Ishikawa (cell line): ENCODE data around the gene PFDN2.

Experiments used
- CEBPB ChIP-seq: IDR thresholded peaks from 2 replicates; pipeline ENCODE4 v1.6.1; 2012
- CREB1 ChIP-seq: IDR thresholded peaks from 2 replicates; pipeline ENCODE4 v1.6.1; 2012; ENCODE audit warnings: low read depth
- EGR1 ChIP-seq: IDR thresholded peaks from 2 replicates; pipeline ENCODE4 v1.6.1; 2012
- EP300 ChIP-seq: IDR thresholded peaks from 2 replicates; pipeline ENCODE4 v1.6.1; 2012; ENCODE audit warnings: borderline replicate concordance
- FOXM1 ChIP-seq: IDR thresholded peaks from 2 replicates; pipeline ENCODE4 v1.6.1; 2012; ENCODE audit warnings: low read depth, borderline replicate concordance
- RAD21 ChIP-seq: IDR thresholded peaks from 2 replicates; pipeline ENCODE4 v1.6.1; 2012; ENCODE audit warnings: low read depth
- TAF1 ChIP-seq: IDR thresholded peaks from 2 replicates; pipeline ENCODE4 v1.6.1; 2012; ENCODE audit warnings: low read depth, mild to moderate bottlenecking
- TCF12 ChIP-seq: IDR thresholded peaks from 2 replicates; pipeline ENCODE4 v1.6.1; 2012; ENCODE audit warnings: low read depth
- TEAD4 ChIP-seq: IDR thresholded peaks from 2 replicates; pipeline ENCODE4 v1.6.1; 2012
- YY1 ChIP-seq: IDR thresholded peaks from 2 replicates; pipeline ENCODE4 v1.6.1; 2012; ENCODE audit warnings: low read depth
- TF ChIP-seq, protein P1 (sequence below): IDR thresholded peaks from 2 replicates; pipeline ENCODE4 v1.6.1; 2012; ENCODE audit warnings: low read depth, mild to moderate bottlenecking
- TF ChIP-seq, protein P2 (sequence below): IDR thresholded peaks from 2 replicates; pipeline ENCODE4 v1.6.1; 2012

DNA sequence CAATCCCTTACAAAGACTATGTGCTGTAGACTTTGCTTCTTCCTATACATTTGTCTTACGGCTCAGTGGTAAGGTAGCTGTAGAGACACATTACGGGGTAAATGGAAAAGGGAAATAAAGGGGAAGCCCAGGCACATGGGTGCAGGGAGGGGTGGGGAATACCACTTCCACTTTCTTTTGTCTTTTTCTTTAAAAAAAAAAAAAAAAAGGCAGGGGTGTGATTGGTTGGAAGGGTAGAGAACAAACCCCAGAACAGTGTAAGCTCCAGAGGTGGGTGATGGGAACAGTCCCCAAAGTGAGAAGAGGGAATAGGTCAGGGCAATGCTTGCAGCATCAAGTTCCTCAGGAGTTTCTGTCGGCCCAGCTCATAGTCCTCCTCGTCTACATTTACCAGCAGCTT lies 4.0 kb upstream of the PFDN2 start:
- TF ChIP-seq, protein P1, sequence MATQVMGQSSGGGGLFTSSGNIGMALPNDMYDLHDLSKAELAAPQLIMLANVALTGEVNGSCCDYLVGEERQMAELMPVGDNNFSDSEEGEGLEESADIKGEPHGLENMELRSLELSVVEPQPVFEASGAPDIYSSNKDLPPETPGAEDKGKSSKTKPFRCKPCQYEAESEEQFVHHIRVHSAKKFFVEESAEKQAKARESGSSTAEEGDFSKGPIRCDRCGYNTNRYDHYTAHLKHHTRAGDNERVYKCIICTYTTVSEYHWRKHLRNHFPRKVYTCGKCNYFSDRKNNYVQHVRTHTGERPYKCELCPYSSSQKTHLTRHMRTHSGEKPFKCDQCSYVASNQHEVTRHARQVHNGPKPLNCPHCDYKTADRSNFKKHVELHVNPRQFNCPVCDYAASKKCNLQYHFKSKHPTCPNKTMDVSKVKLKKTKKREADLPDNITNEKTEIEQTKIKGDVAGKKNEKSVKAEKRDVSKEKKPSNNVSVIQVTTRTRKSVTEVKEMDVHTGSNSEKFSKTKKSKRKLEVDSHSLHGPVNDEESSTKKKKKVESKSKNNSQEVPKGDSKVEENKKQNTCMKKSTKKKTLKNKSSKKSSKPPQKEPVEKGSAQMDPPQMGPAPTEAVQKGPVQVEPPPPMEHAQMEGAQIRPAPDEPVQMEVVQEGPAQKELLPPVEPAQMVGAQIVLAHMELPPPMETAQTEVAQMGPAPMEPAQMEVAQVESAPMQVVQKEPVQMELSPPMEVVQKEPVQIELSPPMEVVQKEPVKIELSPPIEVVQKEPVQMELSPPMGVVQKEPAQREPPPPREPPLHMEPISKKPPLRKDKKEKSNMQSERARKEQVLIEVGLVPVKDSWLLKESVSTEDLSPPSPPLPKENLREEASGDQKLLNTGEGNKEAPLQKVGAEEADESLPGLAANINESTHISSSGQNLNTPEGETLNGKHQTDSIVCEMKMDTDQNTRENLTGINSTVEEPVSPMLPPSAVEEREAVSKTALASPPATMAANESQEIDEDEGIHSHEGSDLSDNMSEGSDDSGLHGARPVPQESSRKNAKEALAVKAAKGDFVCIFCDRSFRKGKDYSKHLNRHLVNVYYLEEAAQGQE: no peak
- TF ChIP-seq RAD21: no peak
- TF ChIP-seq EP300: no peak
- no peak for TF ChIP-seq EGR1
- TF ChIP-seq YY1: no peak
- no peak for TF ChIP-seq CREB1
- no peak for TF ChIP-seq TAF1
- TF ChIP-seq FOXM1: no peak
- TF ChIP-seq, protein P2, sequence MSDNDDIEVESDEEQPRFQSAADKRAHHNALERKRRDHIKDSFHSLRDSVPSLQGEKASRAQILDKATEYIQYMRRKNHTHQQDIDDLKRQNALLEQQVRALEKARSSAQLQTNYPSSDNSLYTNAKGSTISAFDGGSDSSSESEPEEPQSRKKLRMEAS: no peak
- no peak for TF ChIP-seq CEBPB
- no peak for TF ChIP-seq TCF12
- no peak for TF ChIP-seq TEAD4
